ENCODE measurements around the gene E4F1.
"Not testable (repeated sequence)": the region's sequence is repeated elsewhere in the genome, so short reads cannot be mapped to it uniquely, and the experiment has no call there.

E4F1 gene

GRCh38 chr16:2244301-2244700 lies 20.9 kb downstream of the E4F1 start:
- DNase-seq (ENCODE audit: low read depth in 3 of 3) = no peak

GRCh38 chr16:2244926-2245795 lies 21.8 kb downstream of the E4F1 start:
- no peak for DNase-seq (ENCODE audit: low read depth in 3 of 3)

- DNase-seq (ENCODE audit: low read depth in 3 of 3) = no peak
Observed at GRCh38 chr16:2246301-2246885, 23.0 kb downstream of the E4F1 start.

GRCh38 chr16:2250652-2251295 lies 27.4 kb downstream of the E4F1 start:
- DNase-seq (ENCODE audit: low read depth in 3 of 3) = no peak

- peak; percentile 74 to 82 (median 79) for DNase-seq (ENCODE audit: low read depth in 3 of 3)
Observed at GRCh38 chr16:2251296-2252111, 28.1 kb downstream of the E4F1 start, which contains the start of gene ECI1. Gene ECI1, minus strand, starts transcription at chr16:2251587. Its CDS starts 21 bp downstream, at chr16:2251566.

- no peak for DNase-seq (ENCODE audit: low read depth in 3 of 3)
Observed at GRCh38 chr16:2252806-2253148, 29.4 kb downstream of the E4F1 start.

- no peak for DNase-seq (ENCODE audit: low read depth in 3 of 3)
Observed at GRCh38 chr16:2253293-2253692, 29.9 kb downstream of the E4F1 start.

- no peak for DNase-seq (ENCODE audit: low read depth in 3 of 3)
Observed at GRCh38 chr16:2256531-2257140, 33.2 kb downstream of the E4F1 start.

GRCh38 chr16:2257726-2258125 lies 34.3 kb downstream of the E4F1 start:
- DNase-seq (ENCODE audit: low read depth in 3 of 3) = no peak

GRCh38 chr16:2258530-2258929 lies 35.1 kb downstream of the E4F1 start:
- DNase-seq (ENCODE audit: low read depth in 3 of 3) = not testable (repeated sequence)

- DNase-seq (ENCODE audit: low read depth in 3 of 3) = no peak
Observed at GRCh38 chr16:2260250-2260649, 36.9 kb downstream of the E4F1 start.

GRCh38 chr16:2263026-2263425 lies 39.6 kb downstream of the E4F1 start:
- DNase-seq (ENCODE audit: low read depth in 3 of 3) = not testable (repeated sequence)

- DNase-seq (ENCODE audit: low read depth in 3 of 3) = not testable (repeated sequence)
Observed at GRCh38 chr16:2266887-2267286, 43.5 kb downstream of the E4F1 start.

GRCh38 chr16:2267505-2267912 lies 44.1 kb downstream of the E4F1 start:
- not testable (repeated sequence) for DNase-seq (ENCODE audit: low read depth in 3 of 3)

- DNase-seq (ENCODE audit: low read depth in 3 of 3) = peak; percentile 92 to 97 (median 94)
Observed at GRCh38 chr16:2267913-2268666, 44.7 kb downstream of the E4F1 start, which contains the start of gene RNPS1. Gene RNPS1, minus strand, starts transcription at chr16:2268126. Its CDS starts 3,483 bp downstream, at chr16:2264643.

- no peak for DNase-seq (ENCODE audit: low read depth in 3 of 3)
Observed at GRCh38 chr16:2270070-2270462, 46.7 kb downstream of the E4F1 start.

GRCh38 chr16:2270588-2271470 lies 47.4 kb downstream of the E4F1 start:
- DNase-seq (ENCODE audit: low read depth in 3 of 3) = no peak

- DNase-seq (ENCODE audit: low read depth in 3 of 3) = no peak
Observed at GRCh38 chr16:2271848-2272461, 48.6 kb downstream of the E4F1 start.

GRCh38 chr16:2273484-2273883 lies 50.1 kb downstream of the E4F1 start:
- DNase-seq (ENCODE audit: low read depth in 3 of 3) = no peak
